IPS DF 4.7 (cell line): ENCODE results near the gene TENM4.

Experiments
- DNase-seq: peaks from one replicate; pipeline ENCODE4 v3.0.0-alpha.2; 2013; ENCODE audit warnings: low spot score; ENCODE audit errors: extremely low read depth

Gene TENM4

DNA sequence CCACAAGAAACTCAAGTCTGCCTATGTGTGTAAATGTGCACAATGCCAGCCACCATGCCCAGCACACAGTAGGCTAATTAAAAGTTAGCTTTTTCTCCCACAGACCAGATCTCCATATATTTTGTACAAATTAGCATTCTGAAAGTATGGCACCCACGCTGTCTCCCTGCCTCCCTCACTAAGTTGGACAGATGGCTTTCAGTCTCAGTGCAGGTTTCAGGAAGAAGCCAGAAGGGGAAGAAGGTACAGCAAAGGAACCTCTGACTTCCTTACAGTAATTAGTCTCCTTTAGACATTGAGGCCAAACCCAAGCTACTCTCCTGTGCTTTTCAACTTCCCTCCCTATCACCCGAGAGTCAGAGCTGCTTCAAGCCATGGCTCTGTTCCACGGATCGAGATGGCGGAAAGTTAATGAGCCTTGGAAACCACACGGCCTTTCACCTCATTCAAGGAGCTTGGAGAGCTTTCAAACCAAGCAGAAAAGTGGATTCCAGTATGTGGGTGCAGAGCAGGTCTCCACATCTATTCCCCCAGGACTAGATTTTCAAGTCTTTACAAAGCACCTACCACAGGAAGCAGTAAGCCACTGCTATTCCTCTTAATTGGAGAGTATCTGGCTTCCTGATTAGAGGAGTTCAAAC is 645.1 kb downstream of the TENM4 start:
- DNase-seq, result no peak

DNA sequence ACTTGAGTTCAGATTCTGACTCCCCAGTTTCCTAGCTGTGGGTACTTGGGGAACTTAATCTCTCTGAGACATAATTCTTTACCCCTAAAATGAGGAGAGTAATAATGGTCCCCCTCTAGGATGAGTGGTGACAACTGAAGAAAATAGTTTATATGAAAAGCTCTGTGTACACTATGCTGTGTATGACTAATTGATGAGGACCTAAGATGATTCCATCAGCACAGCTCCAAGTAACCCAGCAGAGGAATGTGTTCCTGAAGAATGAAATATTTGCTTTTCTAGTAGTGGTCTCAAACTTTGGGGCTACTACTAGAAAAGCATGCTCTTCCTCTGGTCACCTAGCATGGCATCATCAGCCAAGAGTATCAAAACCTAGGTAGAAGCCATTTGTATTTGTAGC is 648.9 kb downstream of the TENM4 start:
- no peak for DNase-seq

DNA sequence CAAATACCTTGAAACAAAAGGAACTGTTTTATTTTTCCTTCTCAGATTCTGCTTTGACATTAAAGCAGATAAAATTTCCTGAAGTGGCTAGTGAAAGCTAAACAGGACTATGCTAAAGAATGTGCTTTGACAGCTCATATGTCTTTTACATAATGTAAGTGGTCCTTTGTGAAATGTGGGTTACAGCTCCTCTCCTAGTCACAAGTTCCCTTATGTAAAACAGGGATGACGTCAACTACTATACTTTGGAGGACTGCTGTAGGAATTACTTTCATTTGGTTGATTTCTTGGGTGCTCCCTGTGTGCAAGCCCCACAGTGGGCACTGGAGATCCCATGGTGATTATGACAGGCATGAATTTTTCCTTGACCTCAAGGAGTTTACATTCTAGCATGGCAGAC is 649.6 kb downstream of the TENM4 start:
- DNase-seq, result no peak

DNA sequence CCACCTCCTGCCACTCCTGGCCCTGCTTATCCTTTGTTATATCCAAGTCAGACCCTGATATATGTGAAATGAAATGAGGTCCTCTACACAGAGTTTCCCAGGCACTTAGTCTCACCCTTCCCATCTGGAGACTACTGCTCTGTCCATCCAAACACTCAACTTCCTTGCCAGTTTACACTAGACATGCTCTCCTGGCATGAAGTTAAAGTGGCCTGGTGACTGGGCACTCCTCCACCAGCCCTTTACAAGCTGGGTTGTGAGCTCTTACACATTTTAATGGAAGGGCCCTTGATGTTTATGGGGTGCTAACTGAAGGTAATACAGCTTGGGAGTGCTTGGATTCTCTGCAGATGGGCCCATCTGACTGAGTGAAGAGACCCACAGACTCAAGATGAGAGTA is 650.0 kb downstream of the TENM4 start:
- no peak for DNase-seq

DNA sequence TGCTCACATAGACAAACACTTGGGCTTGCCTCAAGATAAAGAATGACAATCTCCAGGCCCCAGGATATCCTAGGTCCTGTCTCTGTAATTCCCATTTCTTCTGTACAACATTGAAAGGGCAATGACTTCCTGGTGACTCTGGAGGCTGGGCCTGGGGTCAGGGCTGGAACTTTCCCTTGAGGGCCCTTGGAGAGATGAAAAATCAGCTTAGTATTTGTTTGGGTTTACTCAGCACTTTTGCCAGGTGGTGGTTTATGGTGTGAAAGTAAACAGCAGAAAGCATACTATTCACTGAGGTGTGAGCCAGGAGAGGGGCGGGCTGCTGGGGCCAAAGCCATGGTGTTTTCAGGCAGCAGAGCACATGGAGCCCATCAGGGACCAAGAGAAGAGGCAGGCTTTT is 651.5 kb downstream of the TENM4 start:
- no peak for DNase-seq

DNA sequence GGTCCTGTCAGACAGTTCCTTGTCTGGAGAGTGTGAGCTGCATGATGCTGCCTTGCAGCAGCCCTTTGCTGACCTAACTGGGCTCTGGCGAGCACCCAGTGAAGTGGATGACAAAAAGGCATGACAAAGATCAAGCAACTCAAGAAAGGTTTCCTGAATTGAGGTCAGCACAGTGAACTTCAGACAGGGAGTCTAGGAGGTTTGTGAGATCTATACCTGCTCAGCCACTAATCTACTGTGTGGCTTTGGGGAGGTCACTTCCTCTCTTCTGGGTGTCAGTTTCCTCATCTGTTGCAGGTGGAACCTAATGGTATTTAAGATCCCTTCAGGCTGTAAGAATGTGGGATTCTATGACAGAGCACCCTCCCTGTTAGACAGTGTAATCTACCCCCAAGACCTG is 652.3 kb downstream of the TENM4 start:
- no peak for DNase-seq

DNA sequence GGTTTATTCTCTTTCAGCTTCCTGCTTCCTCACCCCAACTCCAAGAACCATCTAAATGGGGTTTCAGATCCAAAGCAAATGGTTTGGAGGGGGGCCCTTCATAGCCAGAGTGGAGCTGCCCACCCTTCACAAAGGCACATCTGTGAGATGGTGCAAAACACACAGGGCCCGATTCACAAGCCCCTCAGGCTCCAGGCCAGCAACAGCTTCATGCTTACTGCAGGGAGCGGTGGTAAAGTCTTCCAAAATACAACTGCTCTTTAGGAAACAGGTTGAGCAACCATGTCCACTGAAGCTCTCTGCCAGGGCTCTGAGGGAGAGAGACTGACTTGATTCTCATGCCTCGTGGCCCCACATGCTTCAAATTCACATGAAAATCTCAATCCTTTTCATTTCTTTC is 653.1 kb downstream of the TENM4 start:
- no peak for DNase-seq

DNA sequence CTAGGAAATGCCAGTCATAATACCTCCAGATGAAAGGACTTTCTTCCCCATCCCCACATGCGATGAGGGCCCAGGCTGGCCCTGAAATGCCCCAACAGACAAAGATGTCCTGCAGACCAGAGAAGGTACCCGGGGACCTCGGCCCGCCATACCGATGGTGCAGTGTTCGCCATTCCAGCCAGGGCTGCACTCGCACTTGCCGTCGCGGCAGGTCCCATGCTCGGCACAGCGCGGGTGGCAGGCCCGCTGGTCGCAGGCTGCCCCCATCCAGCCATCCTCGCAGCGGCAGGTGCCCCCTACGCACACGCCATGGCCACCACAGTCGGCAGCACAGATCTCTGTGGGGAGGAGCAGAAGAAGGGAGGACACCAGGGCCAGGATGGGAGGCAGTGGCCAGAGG is 654.1 kb downstream of the TENM4 start:
- no peak for DNase-seq

DNA sequence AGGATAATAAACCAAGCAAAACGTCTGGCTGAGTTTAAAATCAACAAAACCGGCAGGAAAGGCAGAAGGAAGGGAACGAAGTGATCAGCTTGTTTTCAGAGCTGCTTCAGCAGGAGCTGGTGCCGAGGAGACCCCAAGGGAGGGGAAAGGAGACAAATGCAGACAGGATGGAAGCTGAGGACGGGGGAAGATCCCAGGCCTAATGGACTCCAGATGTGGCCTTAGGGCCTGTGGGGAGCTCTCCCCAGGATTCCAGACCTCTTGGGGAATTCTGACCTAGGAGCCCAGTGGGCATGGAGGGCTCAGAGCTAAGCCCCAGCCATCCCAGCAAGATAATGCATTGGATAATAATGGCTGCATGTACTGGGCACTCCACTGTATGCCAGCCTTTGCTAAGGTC is 654.7 kb downstream of the TENM4 start:
- no peak for DNase-seq

DNA sequence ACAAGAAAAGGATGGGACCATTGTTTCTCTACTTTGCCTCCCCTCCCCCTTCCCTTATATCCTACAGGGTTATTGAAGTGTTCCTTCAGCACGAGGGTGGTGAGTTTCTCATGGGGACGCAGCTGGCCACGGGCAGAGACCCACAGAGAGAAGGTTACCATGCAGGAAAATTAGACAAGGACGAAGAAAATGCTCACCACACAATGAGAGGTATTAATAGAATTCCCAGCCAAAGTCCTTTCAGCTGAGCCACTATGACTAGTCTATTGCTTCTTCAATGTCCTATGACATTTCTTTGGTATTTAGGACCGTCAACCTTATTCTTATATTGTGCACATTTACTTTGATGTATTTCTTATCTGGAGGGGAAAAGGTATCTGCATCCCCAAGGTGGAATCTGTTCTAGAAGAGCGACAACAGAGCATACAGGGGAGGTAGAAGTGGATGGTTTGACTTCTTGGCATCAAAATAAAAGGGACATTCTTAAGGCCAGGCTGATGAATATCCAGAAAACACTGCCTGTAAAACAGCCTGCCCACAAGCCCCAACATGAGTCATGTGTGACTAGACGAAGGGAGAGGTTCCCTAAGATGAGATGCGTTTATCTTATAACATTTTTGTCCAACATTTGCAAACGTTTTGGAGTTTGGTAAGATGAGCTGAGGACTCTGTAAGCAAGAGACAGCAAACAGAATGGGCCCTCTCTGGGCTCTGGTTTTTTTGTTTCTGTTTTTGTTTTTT is 656.3 kb downstream of the TENM4 start:
- no peak for DNase-seq

DNA sequence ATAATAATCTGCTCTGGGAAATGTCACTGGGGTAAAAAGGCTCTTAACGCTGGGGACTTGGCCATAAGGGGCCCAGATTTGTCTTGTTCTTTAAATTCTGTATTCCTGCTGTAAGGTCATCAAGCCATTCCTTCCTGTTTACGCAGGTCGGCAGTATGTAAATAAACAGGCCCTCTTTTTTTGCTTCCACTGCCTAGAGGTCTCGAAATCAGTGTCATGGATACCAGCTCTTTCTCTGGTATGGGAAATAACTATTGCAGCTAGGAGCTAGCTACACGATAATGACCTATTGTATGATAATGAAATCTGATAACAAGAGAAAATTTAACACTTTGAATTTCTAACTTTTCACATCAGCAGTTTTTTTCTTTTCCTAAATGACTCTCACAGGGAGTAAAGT is 657.0 kb downstream of the TENM4 start:
- DNase-seq, result no peak

DNA sequence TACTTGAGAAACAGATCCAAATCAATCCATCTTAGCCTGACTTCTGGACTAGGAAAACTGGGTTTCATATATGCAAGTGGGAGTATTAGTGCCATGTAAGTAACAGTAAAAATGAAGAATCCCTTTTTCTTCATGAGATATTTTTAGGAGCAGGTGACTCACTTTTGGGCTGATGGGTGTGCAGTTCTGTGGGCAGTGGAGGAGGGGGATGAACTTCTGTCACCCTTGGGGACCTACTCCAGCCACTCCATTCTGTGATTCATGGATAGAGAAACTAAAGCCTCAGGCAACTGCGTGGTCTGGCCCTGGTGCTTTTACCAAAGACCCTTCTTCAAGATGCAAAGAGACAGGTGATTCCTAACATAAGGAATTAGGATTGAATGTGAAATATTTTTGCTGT is 657.5 kb downstream of the TENM4 start:
- no peak for DNase-seq

DNA sequence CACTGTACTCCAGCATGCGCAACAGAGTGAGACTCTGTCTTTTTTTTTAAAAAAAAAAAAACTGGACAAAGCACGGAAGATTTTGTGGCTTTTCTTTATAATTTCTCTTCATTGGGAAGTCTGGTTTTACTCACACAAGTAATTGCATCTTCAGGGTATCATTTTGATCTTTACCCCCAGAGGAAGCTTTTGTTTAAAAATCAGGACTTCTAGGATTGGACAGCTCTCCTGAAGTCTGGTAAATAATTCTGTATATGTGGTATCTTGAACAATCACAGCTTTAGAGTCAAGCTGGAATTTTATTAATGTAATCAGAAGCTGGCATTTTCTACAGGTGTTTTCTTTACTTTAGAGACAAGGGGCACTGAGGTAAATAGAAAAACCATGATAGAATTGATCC is 658.1 kb downstream of the TENM4 start:
- DNase-seq, result no peak

DNA sequence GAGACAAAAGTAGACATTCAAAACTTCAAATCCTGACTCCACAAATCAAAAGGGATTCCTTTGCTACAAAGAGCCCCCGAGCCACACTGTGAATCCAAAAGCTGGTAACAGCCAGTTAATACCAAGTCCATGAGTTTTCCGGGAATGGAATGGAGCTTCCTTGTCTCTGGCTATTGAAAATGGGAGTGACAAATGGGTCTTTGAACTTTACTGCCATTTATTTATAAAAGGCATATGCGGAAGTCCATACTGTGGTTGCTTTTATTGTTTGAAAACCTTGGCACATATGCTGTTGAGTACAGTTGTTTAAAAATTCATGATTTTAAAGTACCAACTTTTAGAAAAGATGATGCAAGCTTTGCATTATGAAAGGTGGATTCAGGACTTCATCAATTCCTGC is 659.9 kb downstream of the TENM4 start:
- DNase-seq, result no peak

DNA sequence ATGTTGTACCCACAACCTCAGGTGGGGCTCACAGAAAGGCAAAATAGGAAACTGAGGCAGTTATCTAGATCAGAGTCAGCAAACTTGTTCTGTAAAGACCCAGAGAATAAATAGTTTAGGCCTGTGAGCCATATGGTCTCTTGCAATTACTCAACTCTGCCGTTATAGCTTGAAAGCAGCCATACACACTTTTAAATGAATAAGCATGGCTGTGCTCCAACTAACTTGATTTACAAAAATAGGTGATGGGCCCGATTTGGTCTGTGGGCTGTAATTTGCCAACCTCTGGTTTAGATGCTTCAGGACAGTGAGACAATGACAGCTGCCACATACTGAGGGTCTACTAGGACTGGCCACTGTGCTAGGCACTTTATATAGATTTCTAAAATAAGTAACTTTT is 667.3 kb downstream of the TENM4 start:
- DNase-seq, result no peak

DNA sequence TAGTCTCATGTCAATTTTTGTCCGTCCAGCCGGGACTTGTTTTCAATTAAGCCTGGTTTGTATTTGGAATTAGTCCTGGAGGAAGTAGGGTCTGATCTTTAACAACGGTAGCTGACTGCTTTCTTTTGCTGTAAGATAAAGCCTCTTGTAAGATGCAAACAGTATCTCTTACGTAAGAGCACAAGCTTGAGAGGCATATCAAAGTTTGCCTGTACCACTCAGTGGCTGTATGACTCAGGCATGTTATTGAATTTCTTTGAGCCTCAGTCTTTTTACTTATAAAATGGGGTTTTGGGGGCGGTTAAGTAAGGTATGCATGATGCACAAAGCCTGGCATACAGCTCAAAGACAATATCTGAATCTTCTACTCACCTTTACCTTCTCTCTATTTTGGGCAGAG is 667.8 kb downstream of the TENM4 start:
- DNase-seq, result no peak

DNA sequence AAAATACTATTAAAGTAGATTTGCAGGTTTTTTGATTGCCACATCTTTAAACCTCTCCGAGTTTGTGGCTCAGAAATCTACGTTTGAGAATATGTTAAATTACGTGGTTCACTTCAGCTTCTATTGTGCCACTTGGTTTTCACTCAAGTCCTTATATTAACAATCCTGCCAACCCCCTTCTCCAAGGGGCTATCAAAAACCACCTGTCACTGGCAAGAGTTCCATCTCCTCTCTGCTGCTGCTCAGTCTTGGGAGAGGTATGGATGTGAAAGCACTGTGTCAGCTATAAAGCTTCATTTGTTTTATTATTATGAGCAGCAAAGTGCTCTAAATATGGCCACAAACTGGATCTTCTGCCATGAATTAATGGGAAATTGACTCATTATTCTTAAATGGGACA is 668.6 kb downstream of the TENM4 start:
- no peak for DNase-seq

DNA sequence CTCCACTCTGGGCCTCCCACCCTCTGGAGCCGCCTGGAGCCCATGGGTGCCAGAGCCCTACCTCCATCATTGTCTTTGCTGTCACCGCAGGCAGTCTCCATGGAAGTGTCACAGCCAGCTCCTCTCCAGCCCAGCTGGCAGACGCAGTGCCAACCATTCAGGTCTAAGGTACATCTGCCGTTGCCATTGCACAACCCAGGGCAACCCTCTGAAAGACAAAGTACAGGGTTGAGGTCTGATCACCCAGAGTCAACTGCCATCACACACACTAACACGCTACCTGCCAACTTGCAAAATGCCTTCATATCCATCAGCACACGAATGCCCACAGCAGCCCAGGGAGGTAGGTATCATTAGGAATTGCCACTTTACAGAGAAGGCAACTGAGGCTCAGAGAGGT is 669.9 kb downstream of the TENM4 start:
- DNase-seq, result no peak

DNA sequence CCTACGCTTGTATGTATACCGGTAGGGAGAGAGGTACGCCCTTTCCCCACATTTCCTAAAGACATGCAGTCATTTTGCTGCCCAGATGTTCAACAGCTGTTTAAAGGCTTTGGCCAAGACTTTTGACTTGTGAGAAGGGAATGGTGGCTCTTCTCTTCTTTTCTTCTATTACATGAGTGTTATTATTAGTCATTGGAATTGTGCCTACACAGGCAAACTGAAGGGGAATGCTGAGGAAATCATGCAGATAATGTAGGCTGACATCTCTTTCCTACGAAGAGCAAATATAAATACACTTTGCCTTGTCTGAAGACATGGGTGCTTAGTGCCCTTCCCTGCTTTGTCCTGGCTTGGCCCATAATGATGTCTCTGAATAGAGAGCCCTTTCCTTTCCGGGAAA is 671.9 kb downstream of the TENM4 start:
- DNase-seq, result no peak

DNA sequence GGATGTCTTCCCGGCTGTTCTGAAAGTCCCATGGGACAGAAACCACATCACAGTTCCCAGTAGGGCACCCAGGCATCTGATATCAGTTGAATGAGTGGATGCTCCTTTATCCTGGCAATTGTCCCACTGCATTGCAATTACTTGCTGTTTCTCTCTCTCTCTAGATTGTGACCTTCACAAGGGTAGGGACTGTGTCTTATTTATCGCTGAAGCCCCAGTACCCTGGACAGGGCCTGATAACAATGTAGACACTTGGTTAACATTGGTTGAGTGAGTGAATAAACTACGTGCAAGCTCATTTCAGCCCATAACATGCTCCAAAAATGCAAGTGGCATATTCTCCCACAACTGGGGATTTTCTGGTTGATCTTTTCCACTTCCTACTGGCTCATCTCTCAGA is 672.5 kb downstream of the TENM4 start:
- no peak for DNase-seq

DNA sequence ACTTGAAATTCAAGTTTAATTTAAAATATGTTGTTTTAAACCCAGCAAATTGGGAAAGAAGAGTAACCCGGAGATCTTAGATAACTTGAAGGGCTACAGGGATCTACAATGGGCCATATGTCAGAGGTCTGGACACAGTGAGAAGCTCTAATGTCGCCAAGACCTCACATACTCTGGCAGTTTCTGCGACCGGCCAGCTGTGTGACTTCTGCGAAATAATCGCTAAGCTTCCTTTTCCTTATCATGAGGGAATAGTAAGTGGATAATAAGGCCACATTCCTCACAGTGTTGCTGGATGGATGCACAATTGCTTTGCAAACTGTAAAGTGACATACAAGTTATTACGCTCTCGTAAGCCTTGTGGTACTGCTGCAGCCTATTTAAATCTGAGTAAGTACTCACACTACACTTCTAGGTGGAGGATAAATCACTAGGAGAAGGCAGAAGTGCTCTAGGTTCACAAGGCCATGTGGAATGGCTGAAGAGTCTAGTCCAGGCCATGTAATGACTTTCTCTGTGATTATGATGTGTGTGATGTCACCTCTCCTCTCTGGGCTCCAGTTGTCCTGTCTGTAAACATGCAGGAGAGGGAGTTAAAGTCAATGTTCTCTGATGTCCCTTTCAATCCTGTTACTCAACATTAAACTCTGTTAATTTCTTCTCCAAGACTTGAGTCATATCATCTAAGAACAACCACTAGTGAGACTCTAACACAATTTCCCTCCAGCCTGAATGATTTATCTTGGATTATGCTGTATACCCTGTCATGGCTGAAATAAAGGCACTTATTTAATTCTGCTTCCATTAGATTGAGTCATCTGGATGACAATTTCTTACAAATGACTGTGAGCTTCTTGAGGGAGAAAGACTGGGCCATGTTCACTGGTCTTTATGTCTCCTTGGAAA is 673.5 kb downstream of the TENM4 start:
- DNase-seq, result no peak

DNA sequence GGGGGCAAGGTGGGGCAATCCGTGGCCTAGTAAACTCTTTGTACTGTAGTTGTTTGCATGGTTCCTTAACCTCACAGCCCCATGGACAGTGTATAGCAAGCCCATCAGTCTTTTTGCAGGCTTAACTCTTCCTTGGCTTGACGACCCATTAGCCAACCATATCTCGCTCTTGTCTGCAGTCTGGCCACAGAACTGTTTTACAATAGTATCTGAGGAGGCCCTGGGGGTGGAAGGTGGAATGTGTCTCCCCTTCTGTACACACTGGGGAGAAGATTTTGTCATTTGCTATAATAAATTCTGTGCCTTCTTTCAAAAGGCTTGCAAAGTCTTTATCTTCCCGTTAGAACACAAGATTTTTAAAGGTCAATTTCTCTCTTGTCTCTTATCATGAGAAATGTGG is 675.9 kb downstream of the TENM4 start:
- DNase-seq, result no peak
